ENCODE data around the gene UNC79. TPM values are rescaled to one million over a fixed set of nuclear protein-coding genes. Genes with fewer than 3 reads are reported as not detected.

Gene UNC79
- total RNA-seq, 1 donor from 2014 or later: 0.04 TPM

DNA sequence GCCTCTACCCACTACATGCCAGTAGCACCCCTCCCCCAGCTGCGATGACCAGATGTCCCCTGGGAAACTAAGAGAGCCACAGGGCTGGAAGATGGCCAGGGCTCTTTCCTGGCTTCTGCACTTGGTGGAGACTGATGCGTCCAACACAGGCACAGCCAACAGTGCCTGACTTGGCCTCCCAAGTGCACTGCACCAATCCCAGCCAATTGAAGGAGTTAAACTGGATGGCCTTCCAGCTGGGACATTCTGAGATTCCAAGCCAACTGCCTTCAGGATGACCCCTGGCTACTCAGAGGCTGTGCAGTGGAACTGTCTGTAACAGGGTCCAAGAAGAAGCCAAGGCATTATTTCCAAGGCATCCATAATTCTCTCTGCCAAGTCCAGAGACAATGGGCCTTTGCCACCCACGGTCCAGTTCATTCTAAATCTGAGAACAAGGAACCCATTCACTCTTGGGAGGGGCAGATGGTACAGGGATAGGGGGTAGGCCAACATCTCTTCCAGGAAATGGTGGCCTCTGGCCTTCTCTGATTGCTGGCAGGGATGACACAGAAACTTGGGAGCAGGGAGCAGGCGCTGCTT lies 322.3 kb downstream of the UNC79 start:
- ATAC-seq: no peak

DNA sequence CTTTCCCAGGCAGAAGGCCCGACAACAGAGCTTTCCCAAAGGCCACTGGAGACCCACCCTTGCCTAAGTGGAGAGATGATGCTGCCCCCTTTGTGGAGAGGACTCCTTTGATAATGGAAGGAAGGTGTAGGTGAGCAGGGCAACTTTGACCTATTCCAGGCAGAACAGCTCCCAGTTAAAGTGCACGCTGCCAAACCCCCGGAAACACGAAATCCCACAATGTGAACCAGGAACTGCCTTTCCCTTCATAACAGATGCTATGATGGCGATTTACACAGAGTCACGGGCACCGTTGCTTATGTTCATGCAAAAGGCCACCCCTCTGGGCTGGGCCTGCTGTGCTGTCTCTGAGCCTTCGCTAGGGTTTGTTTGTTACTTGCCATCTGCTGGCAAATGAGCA lies 322.9 kb downstream of the UNC79 start:
- ATAC-seq: no peak

DNA sequence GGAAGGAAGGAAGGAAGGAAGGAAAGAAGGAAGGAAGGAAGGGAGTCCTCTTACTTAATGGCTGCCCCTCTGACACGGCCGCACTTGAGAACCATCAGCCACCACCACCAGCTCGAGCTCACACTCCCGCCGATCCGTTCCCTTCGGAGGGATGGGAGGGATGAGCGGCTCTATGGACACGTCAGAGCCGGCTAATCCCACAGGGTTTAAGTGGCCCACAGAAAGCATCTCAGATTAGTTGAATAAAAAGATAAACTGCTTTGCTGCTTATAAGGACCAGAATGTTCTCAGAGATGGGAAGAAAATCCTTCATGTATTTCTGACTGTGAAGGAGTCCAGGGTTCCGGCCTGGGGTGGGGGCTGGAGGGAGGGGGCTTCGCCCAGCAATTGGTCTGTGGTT lies 326.5 kb downstream of the UNC79 start:
- no peak for ATAC-seq

Other genes with a start within 250 kb of the UNC79 start
- 4.6 TPM for gene MOAP1, start 246.0 kb upstream of the UNC79 start, total RNA-seq
- 13.9 TPM for gene LYSET, start 245.6 kb upstream of the UNC79 start, total RNA-seq
- gene GON7, start 223.9 kb upstream of the UNC79 start, total RNA-seq: 9.8 TPM
- gene UBR7, start 223.7 kb upstream of the UNC79 start, total RNA-seq: 13.4 TPM
- gene BTBD7, start 97.9 kb upstream of the UNC79 start, total RNA-seq: 26.6 TPM
- not detected for gene COX8C, start 83.8 kb upstream of the UNC79 start, total RNA-seq